Loucy (cell line): ENCODE data around the gene NHSL2.

ENCODE experiments used
- EZH2phosphoT487 ChIP-seq: fragments of 200-600 bp; IDR thresholded peaks from 2 replicates; pipeline ENCODE4 v1.6.1; 2018; ENCODE audit warnings: antibody characterized with exemption, mild to moderate bottlenecking, moderate library complexity, borderline replicate concordance
- TF ChIP-seq, protein P1 (sequence below): fragments of 200-600 bp; sonication (generic); conservative IDR thresholded peaks from 2 replicates; pipeline ENCODE4 v1.5.1; 2014; ENCODE audit warnings: mild to moderate bottlenecking, antibody characterized with exemption, low read length

DNA sequence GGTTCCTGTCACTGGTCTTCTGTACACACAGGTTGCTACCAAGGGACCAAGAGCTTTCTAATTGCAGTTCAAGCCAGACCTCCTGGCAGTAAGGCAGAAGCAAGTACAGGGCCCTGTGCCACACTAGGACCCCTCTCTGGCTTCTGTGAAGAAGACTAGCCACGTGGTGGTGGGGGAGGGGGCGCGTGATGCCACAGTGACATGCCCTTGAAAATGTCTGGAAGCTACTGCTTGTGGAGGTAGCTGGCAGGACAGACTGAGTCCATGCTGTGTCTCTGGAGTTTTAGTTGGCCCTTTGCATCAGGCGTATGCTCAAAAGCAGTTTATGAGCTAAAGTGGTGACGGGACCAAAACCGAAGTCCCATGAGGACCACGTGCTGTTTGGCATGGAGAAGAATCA is 170.2 kb downstream of the NHSL2 start:
- TF ChIP-seq, protein P1, sequence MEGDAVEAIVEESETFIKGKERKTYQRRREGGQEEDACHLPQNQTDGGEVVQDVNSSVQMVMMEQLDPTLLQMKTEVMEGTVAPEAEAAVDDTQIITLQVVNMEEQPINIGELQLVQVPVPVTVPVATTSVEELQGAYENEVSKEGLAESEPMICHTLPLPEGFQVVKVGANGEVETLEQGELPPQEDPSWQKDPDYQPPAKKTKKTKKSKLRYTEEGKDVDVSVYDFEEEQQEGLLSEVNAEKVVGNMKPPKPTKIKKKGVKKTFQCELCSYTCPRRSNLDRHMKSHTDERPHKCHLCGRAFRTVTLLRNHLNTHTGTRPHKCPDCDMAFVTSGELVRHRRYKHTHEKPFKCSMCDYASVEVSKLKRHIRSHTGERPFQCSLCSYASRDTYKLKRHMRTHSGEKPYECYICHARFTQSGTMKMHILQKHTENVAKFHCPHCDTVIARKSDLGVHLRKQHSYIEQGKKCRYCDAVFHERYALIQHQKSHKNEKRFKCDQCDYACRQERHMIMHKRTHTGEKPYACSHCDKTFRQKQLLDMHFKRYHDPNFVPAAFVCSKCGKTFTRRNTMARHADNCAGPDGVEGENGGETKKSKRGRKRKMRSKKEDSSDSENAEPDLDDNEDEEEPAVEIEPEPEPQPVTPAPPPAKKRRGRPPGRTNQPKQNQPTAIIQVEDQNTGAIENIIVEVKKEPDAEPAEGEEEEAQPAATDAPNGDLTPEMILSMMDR = no peak
- TF ChIP-seq EZH2phosphoT487 = no peak
